SK-N-MC (cell line): ENCODE measurements around the gene SREBF1.

Experiments
- DNase-seq: peaks from one replicate; pipeline ENCODE4 v3.0.0-alpha.2; 2011; ENCODE audit warnings: low read depth, low spot score
- H3K27ac ChIP-seq: fragments of 200-600 bp; sonication (generic); 2 replicates; pipeline ENCODE4 v1.5.1; 2016; ENCODE audit warnings: mixed run types
- H3K36me3 ChIP-seq: fragments of 200-600 bp; sonication (generic); 2 replicates; pipeline ENCODE4 v1.6.1; 2017; ENCODE audit warnings: antibody characterized with exemption, low read length, mixed read lengths; ENCODE audit not compliant: insufficient read depth
- H3K4me3 ChIP-seq: fragments of 200-600 bp; sonication (generic); 2 replicates; pipeline ENCODE4 v1.5.1; 2016
- H3K9ac ChIP-seq: fragments of 200-600 bp; sonication (generic); 2 replicates; pipeline ENCODE4 v1.8.0; 2017; ENCODE audit warnings: mixed run types, mixed read lengths; ENCODE audit not compliant: insufficient read length
- H3K9me3 ChIP-seq: fragments of 200-600 bp; sonication (generic); 2 replicates; pipeline ENCODE4 v1.6.1; 2017; ENCODE audit warnings: low read depth, mild to moderate bottlenecking, antibody characterized with exemption, low read length, moderate library complexity, mixed read lengths
- EZH2 ChIP-seq: fragments of 200-600 bp; sonication (generic); IDR thresholded peaks from one replicate; pipeline ENCODE4 v1.6.1; 2017; ENCODE audit warnings: antibody characterized with exemption
- FOXP2 ChIP-seq: optimal IDR thresholded peaks from 2 replicates; pipeline ENCODE3; 2011; ENCODE audit warnings: mild to moderate bottlenecking, moderate library complexity; ENCODE audit not compliant: insufficient read depth; ENCODE audit errors: extremely low read length, control extremely low read depth
- POLR2AphosphoS5 ChIP-seq: IDR thresholded peaks from 2 replicates; pipeline ENCODE4 v1.6.1; 2012; ENCODE audit warnings: mild to moderate bottlenecking, low read depth, low read length, borderline replicate concordance

Gene SREBF1

DNA sequence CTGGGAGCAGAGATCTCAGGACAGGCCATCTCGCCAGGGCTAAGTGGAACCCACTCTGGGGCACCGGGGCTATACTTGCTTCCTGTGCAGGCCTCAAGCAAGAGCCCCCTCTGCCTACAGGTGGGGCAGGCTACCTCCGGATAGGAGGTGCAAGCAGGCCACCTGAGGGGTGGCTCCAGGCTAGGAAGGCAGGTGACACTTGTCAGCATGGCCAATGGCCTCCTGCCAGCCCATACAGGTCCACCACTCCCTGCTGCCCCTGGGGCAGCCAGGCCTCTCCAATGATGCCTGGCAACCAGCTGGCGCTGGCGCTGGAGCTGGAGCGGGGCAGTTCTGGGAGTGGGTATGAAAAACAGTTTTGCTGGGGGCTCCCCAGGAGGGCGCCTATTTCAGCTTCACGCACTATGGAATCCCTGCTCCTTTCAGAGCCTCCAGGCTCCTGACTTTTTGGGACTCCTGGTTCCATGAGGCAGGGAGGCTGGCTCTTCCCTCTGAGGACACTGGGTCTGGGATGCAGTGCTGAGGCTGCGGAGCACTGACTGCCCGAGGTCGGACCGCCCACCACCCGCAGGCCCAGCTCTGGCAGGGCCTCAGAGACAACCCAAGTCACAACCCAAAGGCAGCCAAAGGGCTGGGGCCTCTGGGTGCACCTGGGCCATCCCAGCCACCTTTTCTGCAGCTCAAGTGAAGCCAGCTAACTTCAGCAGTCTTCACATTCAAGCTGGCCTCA is 8.4 kb upstream of the SREBF1 start:
- no peak overlapping the region for H3K27ac ChIP-seq
- H3K36me3 ChIP-seq: no peaks in the 10 kb centered on the region
- H3K4me3 ChIP-seq: no peak overlapping the region

DNA sequence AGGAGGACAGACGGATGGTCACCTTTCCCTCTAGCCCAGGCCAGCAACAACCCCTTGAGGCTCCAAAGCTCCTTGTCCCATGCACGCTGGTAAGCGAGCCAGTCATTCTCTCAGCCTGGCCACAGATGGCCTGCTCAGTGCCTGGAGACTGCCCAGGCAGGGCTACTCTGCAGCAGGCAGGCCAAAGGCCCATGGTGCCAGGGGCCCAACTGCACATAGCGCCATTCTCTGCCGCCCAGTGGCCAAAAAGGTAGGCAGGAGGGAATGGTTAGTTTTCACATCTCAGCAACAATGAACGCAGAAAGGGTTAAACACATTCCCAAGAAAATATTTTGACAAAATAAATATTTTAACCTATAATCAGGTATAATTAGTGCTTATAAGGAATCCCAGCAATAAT is 7.7 kb upstream of the SREBF1 start:
- no peak for TF ChIP-seq EZH2
- no peak for TF ChIP-seq POLR2AphosphoS5
- no peak for TF ChIP-seq FOXP2
- no peak overlapping the region for H3K27ac ChIP-seq

More for the DNA sequence above, 8.4 kb upstream of the SREBF1 start:
- H3K9ac ChIP-seq: no peak overlapping the region
- H3K9me3 ChIP-seq: no peaks in the 10 kb centered on the region
- TF ChIP-seq FOXP2 (no peak), EZH2 (no peak), POLR2AphosphoS5 (no peak)
- no peak for DNase-seq

DNA sequence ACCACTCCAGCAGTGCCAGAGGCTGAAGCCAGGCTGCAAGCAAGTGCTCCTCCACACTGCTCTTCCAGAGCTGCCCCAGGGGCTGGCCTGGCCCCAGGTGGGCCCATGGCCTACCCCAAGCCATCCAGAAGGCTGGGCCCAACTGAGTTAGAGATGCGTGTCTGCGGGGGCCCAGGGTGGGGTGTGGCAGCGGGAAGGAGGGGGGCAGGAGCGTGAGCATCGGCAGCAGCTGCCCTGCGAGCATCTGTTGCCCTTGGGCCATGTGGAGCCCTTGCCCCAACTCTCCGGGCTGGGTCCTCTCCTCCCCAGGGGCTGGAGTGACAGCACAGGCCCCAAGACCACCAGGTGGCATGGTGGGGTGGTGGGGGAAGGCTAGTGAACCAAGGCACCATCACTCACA is 7.3 kb upstream of the SREBF1 start:
- Histone ChIP-seq H3K27ac (no peak overlapping the region), H3K4me3 (no peak overlapping the region), H3K36me3 (no peaks in the 10 kb centered on the region), H3K9ac (no peak overlapping the region), H3K9me3 (no peaks in the 10 kb centered on the region)
- no peak for DNase-seq
- TF ChIP-seq FOXP2: no peak
- TF ChIP-seq POLR2AphosphoS5: no peak
- TF ChIP-seq EZH2: no peak

More for the DNA sequence above, 7.7 kb upstream of the SREBF1 start:
- Histone ChIP-seq H3K4me3 (no peak overlapping the region), H3K36me3 (no peaks in the 10 kb centered on the region), H3K9me3 (no peaks in the 10 kb centered on the region), H3K9ac (no peak overlapping the region)
- no peak for DNase-seq

DNA sequence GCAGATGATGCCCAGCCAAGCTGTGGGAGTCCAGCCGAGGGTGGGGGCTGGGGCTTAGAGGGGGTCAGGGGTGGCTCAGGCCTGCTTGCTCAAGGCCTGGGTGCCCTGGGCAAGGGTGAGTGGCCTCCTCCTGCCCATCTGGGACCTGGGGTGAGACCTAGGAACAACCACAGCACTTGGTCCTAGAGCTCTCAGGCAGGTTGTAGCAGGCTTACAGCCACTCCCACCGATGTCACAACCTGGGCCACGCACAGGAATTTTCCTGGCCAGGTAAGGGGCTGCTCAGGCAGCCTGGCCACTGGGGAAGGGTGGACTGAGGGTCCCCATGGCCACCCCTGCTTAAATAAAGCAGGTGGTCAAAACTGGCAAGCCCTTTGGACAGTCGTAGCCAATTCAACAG is 6.3 kb upstream of the SREBF1 start:
- Histone ChIP-seq H3K9me3 (no peaks in the 10 kb centered on the region), H3K36me3 (no peaks in the 10 kb centered on the region), H3K4me3 (no peak overlapping the region), H3K27ac (no peak overlapping the region), H3K9ac (no peak overlapping the region)
- TF ChIP-seq POLR2AphosphoS5: no peak
- no peak for TF ChIP-seq FOXP2
- TF ChIP-seq EZH2: no peak
- DNase-seq: no peak

DNA sequence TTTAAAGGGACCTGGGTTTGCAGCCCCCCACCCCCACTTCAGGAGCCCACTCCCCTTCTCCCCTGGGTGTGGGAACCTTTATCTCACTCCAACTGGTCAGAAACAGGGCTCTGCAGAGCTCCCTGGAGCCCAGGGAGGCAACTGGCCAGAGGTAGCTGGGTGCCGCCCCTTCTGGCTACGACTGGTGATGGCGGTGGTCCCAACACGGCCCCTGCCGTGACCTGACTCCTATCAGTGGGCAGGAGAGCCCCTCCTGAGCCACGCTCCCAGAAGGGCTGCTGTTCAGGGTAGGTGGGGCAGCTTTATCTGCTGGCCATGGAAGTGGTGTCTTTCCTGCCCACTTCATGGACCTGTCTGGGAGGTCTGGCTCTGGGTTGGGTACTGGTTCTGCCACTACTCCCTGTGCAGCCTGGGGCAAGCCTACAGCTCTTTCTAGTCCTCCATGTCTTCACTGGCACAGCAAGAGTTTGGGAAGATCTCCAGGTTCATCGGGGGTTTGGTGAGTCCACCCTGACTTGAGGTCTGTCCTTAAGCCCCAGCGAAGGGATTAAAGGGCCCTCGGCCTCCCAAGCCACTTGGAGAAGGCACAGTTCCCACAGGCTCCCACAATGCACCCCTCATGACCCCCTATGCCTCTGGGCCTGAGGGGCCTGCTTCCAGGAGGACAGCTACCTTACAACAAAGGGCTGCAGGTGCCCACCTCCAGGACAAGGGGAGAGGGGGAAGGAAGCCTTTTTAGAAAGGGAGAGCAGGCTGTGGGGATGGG is 5.5 kb upstream of the SREBF1 start:
- Histone ChIP-seq H3K36me3 (no peaks in the 10 kb centered on the region), H3K27ac (no peak overlapping the region), H3K9ac (no peak overlapping the region), H3K9me3 (no peaks in the 10 kb centered on the region), H3K4me3 (no peak overlapping the region)
- DNase-seq: no peak
- no peak for TF ChIP-seq FOXP2
- TF ChIP-seq POLR2AphosphoS5: no peak
- no peak for TF ChIP-seq EZH2

DNA sequence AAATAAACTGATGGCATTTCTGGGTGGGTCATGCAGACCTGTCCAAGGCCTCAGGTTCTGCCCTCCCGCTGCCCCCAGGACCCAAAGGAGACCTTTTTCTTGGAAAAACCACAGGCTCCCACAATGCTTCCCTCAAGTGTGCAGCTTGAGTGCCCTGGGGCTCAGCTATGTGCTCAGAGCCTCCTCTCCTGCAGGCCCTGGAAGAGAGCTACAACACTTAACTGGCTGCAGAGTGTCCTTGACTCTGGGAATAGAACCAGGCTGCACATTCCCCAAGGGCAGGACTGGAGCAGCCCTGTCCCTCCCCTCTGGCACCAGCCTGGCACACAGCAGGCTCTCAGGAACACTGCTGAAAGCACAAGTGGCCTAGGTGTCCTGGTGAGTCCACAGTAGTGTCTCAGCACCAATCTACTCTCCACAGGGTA is 4.8 kb upstream of the SREBF1 start:
- H3K9me3 ChIP-seq: no peaks in the 10 kb centered on the region
- no peak overlapping the region for H3K9ac ChIP-seq
- TF ChIP-seq EZH2: no peak
- no peaks in the 10 kb centered on the region for H3K36me3 ChIP-seq
- no peak for DNase-seq
- peak overlapping the region; percentile 37 for H3K27ac ChIP-seq
- no peak overlapping the region for H3K4me3 ChIP-seq

DNA sequence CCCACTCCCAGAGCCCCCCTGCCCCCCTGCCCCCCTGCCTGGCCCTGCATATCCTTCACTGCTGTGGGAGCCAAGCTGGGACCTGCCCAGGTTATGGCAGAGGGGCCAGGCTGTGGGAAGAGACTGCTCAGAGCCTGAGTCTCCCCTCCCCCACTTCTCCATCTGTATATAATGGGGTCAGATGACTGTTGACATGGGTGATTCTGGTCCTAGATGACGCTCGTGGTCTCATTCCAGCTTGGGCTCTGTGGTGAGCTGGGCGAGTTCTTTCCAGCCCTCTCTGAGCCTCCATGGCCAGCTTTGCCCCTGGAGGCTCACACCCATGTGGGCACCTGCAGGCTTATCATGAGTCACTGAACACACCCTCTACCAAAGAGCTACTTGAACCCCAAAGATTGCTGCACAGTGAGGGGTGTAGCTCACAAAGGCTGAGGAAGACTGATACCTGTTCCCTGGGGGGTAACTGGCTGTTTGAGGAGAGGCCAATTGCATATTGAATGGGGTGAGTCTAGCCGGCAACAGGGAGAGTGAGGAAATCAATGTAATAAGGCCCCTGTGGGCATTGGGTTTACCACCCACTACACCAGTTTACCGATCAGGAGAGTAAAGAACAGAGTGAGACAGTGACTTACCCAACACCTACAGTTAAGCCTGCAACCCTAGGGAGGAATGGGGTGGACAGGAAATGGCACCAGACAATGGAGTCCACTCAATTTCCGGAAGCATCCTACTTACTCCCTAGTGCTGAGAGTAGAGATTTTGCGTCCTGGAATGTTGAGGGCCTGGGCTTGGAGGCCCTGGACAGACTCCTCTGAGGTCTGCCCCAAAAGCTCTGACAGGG is 4.2 kb upstream of the SREBF1 start:
- TF ChIP-seq EZH2: no peak
- no peak for TF ChIP-seq FOXP2
- TF ChIP-seq POLR2AphosphoS5: no peak
- Histone ChIP-seq H3K9ac (no peak overlapping the region), H3K4me3 (no peak overlapping the region), H3K27ac (peak overlapping the region; percentile 37), H3K9me3 (no peaks in the 10 kb centered on the region), H3K36me3 (no peaks in the 10 kb centered on the region)
- DNase-seq: no peak
